Measurements from ENCODE around the gene LMOD2. TPM values are rescaled to one million over a fixed set of nuclear protein-coding genes. Genes with fewer than 3 reads are reported as not detected.

LMOD2 gene
- total RNA-seq, 4 donors from 2014 or later = not detected

Other genes starting within 250 kb of the LMOD2 start
- gene IQUB, start 121.3 kb upstream of the LMOD2 start, total RNA-seq = 10 to 100 TPM in 1 of 4 donors, 1 to 10 TPM in 2, under 1 TPM in 1; 0.94 to 18.5 (median 7.2) TPM
- gene NDUFA5, start 98.0 kb upstream of the LMOD2 start, total RNA-seq = 100 to 1,000 TPM in 2 of 4 donors, 10 to 100 TPM in 2; 65.4 to 172 (median 115) TPM
- gene ASB15, start 54.0 kb upstream of the LMOD2 start, total RNA-seq = not detected
- 10 to 100 TPM; 42.5 to 55.9 (median 47.9) TPM for gene WASL, start 93.1 kb downstream of the LMOD2 start, total RNA-seq
- not detected for gene HYAL4, start 189.3 kb downstream of the LMOD2 start, total RNA-seq